VCaP (cell line): ENCODE measurements around the gene SLC6A19.

Source experiments
- H3K27ac ChIP-seq: fragments of 450-650 bp; 2 replicates; pipeline ENCODE4 v1.5.1; 2017
- CTCF ChIP-seq: fragments of 450-650 bp; conservative IDR thresholded peaks from 2 replicates; pipeline ENCODE4 v1.5.1; 2017; ENCODE audit warnings: mild to moderate bottlenecking, moderate library complexity

The SLC6A19 gene

GRCh38 chr5:1217596-1218206 is 16.3 kb downstream of the SLC6A19 start:
- H3K27ac ChIP-seq = no peak overlapping the region
- TF ChIP-seq CTCF = no peak

- no peak for TF ChIP-seq CTCF
- H3K27ac ChIP-seq = no peak overlapping the region
These were observed 17.1 kb downstream of the SLC6A19 start for GRCh38 chr5:1218351-1219080.

GRCh38 chr5:1219098-1219767 is 17.8 kb downstream of the SLC6A19 start:
- TF ChIP-seq CTCF = no peak
- no peak overlapping the region for H3K27ac ChIP-seq

- TF ChIP-seq CTCF = no peak
- H3K27ac ChIP-seq = no peak overlapping the region
These were observed 18.3 kb downstream of the SLC6A19 start for GRCh38 chr5:1219768-1220100.

GRCh38 chr5:1220351-1220750 is 19.0 kb downstream of the SLC6A19 start:
- TF ChIP-seq CTCF = no peak
- H3K27ac ChIP-seq = no peak overlapping the region

- TF ChIP-seq CTCF = no peak
- H3K27ac ChIP-seq = no peak overlapping the region
These were observed 19.4 kb downstream of the SLC6A19 start for GRCh38 chr5:1220831-1221230.

- no peak overlapping the region for H3K27ac ChIP-seq
- no peak for TF ChIP-seq CTCF
These were observed 20.3 kb downstream of the SLC6A19 start for GRCh38 chr5:1221721-1222120.
